ENCODE measurements around the gene ZNF605.
"Not testable (repeated sequence)": the region's sequence is repeated elsewhere in the genome, so short reads cannot be mapped to it uniquely, and the experiment has no call there.

The ZNF605 gene

GRCh38 chr12:132956011-132956788 lies at the start of gene ZNF605:
ZNF605 (minus strand) TSS chr12:132956306; CDS start chr12:132945635, 10,671 bp downstream.
- Mint-ChIP-seq H3K27me3 (no peaks in the 10 kb centered on the region), H3K27ac (peak within 1 kb of the TSS; percentile 98), H3K9me3 (peaks cover 6 to 21% of the 10 kb centered on the region in 2 donors), H3K4me1 (peaks cover 34% of the 10 kb centered on the region), H3K4me3 (peak within 1 kb of the TSS; percentile 91 to 92)
- peak; percentile 87 to 88 for DNase-seq
- peak; percentile 90 for ATAC-seq

DNA sequence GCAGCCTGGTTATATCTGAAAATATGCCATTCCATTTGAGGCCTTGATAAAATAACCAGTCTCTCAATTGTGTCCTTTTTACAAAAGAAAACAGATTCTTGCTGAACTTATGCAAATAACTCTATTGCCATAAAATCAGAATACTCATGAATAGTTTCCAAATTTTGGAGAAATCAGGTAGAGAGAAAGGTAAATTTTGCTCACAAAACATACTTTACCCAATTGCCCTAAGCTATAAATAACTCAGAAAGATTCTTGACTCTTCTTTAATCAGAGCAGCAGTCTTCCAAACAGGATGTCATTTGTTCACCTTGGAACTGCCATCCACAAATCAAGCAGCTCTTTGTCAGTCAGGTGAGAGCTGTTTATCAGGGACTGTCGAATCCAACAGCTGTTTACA lies 42.6 kb upstream of the ZNF605 start:
- no peaks in the 10 kb centered on the region for H3K27me3 Mint-ChIP-seq
- H3K4me3 Mint-ChIP-seq: no peak overlapping the region
- no peak for ATAC-seq
- H3K9me3 Mint-ChIP-seq: peaks cover 36 to 62% of the 10 kb centered on the region in 2 donors
- DNase-seq: no peak
- H3K4me1 Mint-ChIP-seq: peaks cover 5% of the 10 kb centered on the region
- H3K27ac Mint-ChIP-seq: no peak overlapping the region

DNA sequence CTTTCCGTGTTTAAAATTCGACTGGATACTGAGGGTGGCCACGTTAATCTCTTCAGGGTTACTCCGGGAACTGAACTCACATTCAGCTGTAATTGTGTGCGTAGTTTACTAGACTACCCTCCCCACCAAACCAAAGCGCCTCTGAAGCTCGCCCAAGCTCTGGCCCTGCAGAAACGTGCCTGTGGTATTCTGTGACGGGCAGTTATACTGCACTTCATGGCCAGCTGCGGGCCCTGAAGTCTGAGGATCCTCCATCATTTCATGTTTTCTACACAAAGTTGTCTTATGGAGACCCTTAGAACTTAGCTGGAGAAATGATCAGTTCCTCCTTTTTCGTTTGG lies 30.7 kb upstream of the ZNF605 start:
- H3K4me1 Mint-ChIP-seq: peaks cover 28% of the 10 kb centered on the region
- peak overlapping the region; percentile 98 for H3K27ac Mint-ChIP-seq
- peak; percentile 19 for ATAC-seq
- H3K27me3 Mint-ChIP-seq: no peaks in the 10 kb centered on the region
- peak overlapping the region; percentile 72 to 87 for H3K4me3 Mint-ChIP-seq
- DNase-seq: no peak
- H3K9me3 Mint-ChIP-seq: peaks cover 25% of the 10 kb centered on the region in 2 donors

GRCh38 chr12:132986001-132986884 lies 30.1 kb upstream of the ZNF605 start, which contains the start of gene ZNF26:
ZNF26 (plus strand) TSS chr12:132986367; CDS start chr12:132986841, 474 bp downstream.
- no peaks in the 10 kb centered on the region for H3K27me3 Mint-ChIP-seq
- peak within 1 kb of the TSS; percentile 72 to 87 for H3K4me3 Mint-ChIP-seq
- H3K4me1 Mint-ChIP-seq: peaks cover 28% of the 10 kb centered on the region
- peak within 1 kb of the TSS; percentile 98 for H3K27ac Mint-ChIP-seq
- DNase-seq (peak; percentile 81 to 88), ATAC-seq (peak; percentile 99)
- peaks cover 25% of the 10 kb centered on the region in 2 donors for H3K9me3 Mint-ChIP-seq

- not testable (repeated sequence) for H3K4me3 Mint-ChIP-seq, ATAC-seq, H3K27me3 Mint-ChIP-seq, H3K27ac Mint-ChIP-seq, H3K4me1 Mint-ChIP-seq
- peak; percentile 36 to 52 for DNase-seq
- peaks cover 41 to 46% of the 10 kb centered on the region in 2 donors for H3K9me3 Mint-ChIP-seq
Observed at GRCh38 chr12:132976870-132977269, 20.8 kb upstream of the ZNF605 start.

GRCh38 chr12:132972374-132972773 lies 16.3 kb upstream of the ZNF605 start:
- H3K4me1 Mint-ChIP-seq: no peaks in the 10 kb centered on the region
- H3K27me3 Mint-ChIP-seq: no peaks in the 10 kb centered on the region
- no peak overlapping the region for H3K27ac Mint-ChIP-seq
- peaks cover 29 to 32% of the 10 kb centered on the region in 2 donors for H3K9me3 Mint-ChIP-seq
- H3K4me3 Mint-ChIP-seq: no peak overlapping the region
- DNase-seq (no peak), ATAC-seq (no peak)

- ATAC-seq: no peak
- H3K9me3 Mint-ChIP-seq: peaks cover 16 to 32% of the 10 kb centered on the region in 2 donors
- no peak for DNase-seq
- no peaks in the 10 kb centered on the region for H3K27me3 Mint-ChIP-seq
- H3K27ac Mint-ChIP-seq: no peak overlapping the region
- H3K4me3 Mint-ChIP-seq: no peak overlapping the region
- no peaks in the 10 kb centered on the region for H3K4me1 Mint-ChIP-seq
Observed at GRCh38 chr12:132967736-132968135, 11.6 kb upstream of the ZNF605 start.

GRCh38 chr12:132966676-132967415 lies 10.7 kb upstream of the ZNF605 start:
- Mint-ChIP-seq H3K4me1 (no peaks in the 10 kb centered on the region), H3K9me3 (peaks cover 8 to 24% of the 10 kb centered on the region in 2 donors), H3K4me3 (no peak overlapping the region), H3K27ac (no peak overlapping the region), H3K27me3 (no peaks in the 10 kb centered on the region)
- ATAC-seq: no peak
- DNase-seq: no peak

- DNase-seq (no peak), ATAC-seq (no peak)
- H3K27ac Mint-ChIP-seq: peak overlapping the region in 1 of 2 donors; percentile 29
- no peaks in the 10 kb centered on the region for H3K27me3 Mint-ChIP-seq
- peaks cover 8 to 24% of the 10 kb centered on the region in 2 donors for H3K9me3 Mint-ChIP-seq
- no peak overlapping the region for H3K4me3 Mint-ChIP-seq
- no peaks in the 10 kb centered on the region for H3K4me1 Mint-ChIP-seq
Observed at GRCh38 chr12:132965796-132966195, 9.7 kb upstream of the ZNF605 start.

GRCh38 chr12:132963947-132964346 lies 7.8 kb upstream of the ZNF605 start:
- DNase-seq: peak in 1 of 2 donors; percentile 23
- H3K9me3 Mint-ChIP-seq: peaks cover 8 to 24% of the 10 kb centered on the region in 2 donors
- H3K27ac Mint-ChIP-seq, H3K4me3 Mint-ChIP-seq, ATAC-seq, H3K4me1 Mint-ChIP-seq, H3K27me3 Mint-ChIP-seq: not testable (repeated sequence)

- DNase-seq, H3K27ac Mint-ChIP-seq, H3K4me1 Mint-ChIP-seq, H3K27me3 Mint-ChIP-seq, ATAC-seq, H3K4me3 Mint-ChIP-seq: not testable (repeated sequence)
- peaks cover 8 to 23% of the 10 kb centered on the region in 2 donors for H3K9me3 Mint-ChIP-seq
Observed at GRCh38 chr12:132961790-132962189, 5.7 kb upstream of the ZNF605 start.

GRCh38 chr12:132955094-132956010 lies 754 bp downstream of the ZNF605 start:
- no peaks in the 10 kb centered on the region for H3K27me3 Mint-ChIP-seq
- H3K4me1 Mint-ChIP-seq: peaks cover 34% of the 10 kb centered on the region
- ATAC-seq: peak; percentile 74
- peak; percentile 52 to 69 for DNase-seq
- H3K4me3 Mint-ChIP-seq: peak overlapping the region; percentile 91 to 92
- H3K9me3 Mint-ChIP-seq: peaks cover 6 to 21% of the 10 kb centered on the region in 2 donors
- peak overlapping the region; percentile 90 to 94 for H3K27ac Mint-ChIP-seq

GRCh38 chr12:132954471-132955048 lies 1.5 kb downstream of the ZNF605 start:
- Mint-ChIP-seq H3K4me1 (peaks cover 34% of the 10 kb centered on the region), H3K27me3 (no peaks in the 10 kb centered on the region), H3K27ac (peak overlapping the region; percentile 19 to 94), H3K9me3 (peaks cover 7 to 23% of the 10 kb centered on the region in 2 donors), H3K4me3 (peak overlapping the region; percentile 91 to 92)
- no peak for ATAC-seq
- DNase-seq: peak in 1 of 2 donors; percentile 11

GRCh38 chr12:132953771-132954170 lies 2.3 kb downstream of the ZNF605 start:
- Mint-ChIP-seq H3K27ac (peak overlapping the region in 1 of 2 donors; percentile 47), H3K9me3 (peaks cover 14 to 29% of the 10 kb centered on the region in 2 donors), H3K4me3 (no peak overlapping the region), H3K4me1 (peaks cover 34% of the 10 kb centered on the region), H3K27me3 (no peaks in the 10 kb centered on the region)
- DNase-seq: no peak
- no peak for ATAC-seq
